ENCODE data around the gene MAT1A.

DNA sequence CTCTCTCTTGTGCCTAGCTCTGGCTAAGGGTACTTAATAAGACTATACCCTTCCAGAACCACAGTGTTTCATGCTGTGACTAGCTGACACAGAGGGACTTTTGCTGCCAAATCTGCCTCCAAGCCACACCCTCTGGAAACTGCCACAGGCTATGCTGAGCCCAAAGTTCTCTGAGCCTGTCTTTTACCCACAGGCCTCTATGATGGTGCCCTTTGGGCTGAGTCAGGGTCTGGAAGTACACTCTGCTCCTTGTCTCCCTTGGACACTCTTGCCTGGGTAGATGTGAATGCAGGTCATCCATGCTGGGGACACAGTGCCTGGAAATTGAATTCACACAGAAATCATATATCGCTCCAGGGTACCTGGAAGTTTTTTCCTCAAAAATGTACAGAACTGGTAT, 44.5 kb upstream of the MAT1A start:
- no peak for TF ChIP-seq CTCF (IDR thresholded peaks at IDR 0.05)
- no peak for TF ChIP-seq POLR2A (IDR thresholded peaks at IDR 0.05)

All from stomach (tissue), 4 donors.